ENCODE measurements around the gene ZCCHC14.

The ZCCHC14 gene

DNA sequence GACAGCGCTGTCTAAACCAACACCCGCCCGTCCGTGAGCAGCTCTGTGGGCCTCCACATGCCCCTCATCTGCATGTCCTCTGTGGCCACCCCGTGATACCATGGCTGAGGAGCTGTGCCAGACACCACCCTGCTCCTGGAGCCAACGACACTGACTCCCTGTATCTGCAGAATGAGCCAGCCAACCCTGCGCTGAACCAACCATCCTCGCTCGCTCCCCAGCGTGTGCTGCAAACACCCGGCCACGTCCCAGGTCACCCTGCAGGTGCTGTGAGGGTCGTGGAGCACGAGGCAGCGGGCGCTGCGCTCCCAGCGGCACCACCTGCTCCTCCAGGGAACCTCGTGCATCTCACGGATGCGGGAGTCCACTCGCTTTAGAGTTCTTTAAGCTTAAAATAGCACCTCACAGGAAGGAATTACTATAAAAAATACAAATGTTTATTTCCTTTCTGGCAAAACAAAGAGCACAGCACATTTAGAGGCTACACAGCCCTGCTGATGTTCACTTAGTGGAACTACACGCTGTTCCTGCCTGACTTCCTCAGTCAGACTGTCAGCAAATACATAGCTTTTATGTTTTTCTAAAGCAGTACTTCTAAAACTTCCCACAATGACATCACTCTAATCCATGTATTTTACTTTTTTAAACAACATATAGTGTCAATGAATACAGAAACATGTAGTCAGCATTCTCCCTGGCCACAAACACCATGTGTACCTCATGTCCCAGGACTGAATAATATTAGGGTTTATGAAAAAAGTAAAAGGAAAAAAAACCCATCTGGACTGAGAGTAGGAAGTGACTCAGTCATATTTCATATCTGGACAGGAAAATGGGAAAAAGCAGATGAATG lies 57.2 kb downstream of the ZCCHC14 start:
- Histone ChIP-seq H2BK120ac (ENCODE audit: low read depth, low read length) (peak overlapping the region; percentile 89), H3K4me2 (ENCODE audit: insufficient read depth, low read length, poor library complexity, severe bottlenecking) (no peak overlapping the region), H3K4me3 (ENCODE audit: low read length in 2 of 2) (peak overlapping the region in 1 of 2 donors; percentile 58), H3K27ac (replicated peaks; ENCODE audit: low read length) (no peak overlapping the region), H3K36me3 (replicated peaks in 1 of 2; ENCODE audit: control insufficient read depth in 2 of 2, insufficient read depth in 2 of 2, low read length in 2 of 2) (peaks cover 8 to 12% of the 10 kb centered on the region in 2 donors), H3K9me3 (replicated peaks in 1 of 2; ENCODE audit: control insufficient read depth in 2 of 2, insufficient read depth in 1 of 2, low read depth in 1 of 2, low read length in 2 of 2) (no peaks in the 10 kb centered on the region), H4K91ac (ENCODE audit: low read depth, low read length, poor library complexity) (no peak overlapping the region), H2BK12ac (ENCODE audit: low read length) (no peak overlapping the region), H2BK5ac (ENCODE audit: low read length) (no peak overlapping the region), H3K23ac (ENCODE audit: low read depth, low read length, poor library complexity) (peak overlapping the region; percentile 87), H3K4me1 (ENCODE audit: control insufficient read depth in 2 of 2, insufficient read depth in 1 of 2, low read depth in 1 of 2, low read length in 2 of 2) (peaks cover 0 to 9% of the 10 kb centered on the region in 2 donors), H4K8ac (ENCODE audit: low read depth, low read length) (no peak overlapping the region), H2BK15ac (ENCODE audit: low read length) (no peak overlapping the region), H3K79me1 (ENCODE audit: low read depth, low read length) (peaks cover 20% of the 10 kb centered on the region), H3K14ac (ENCODE audit: low read length) (peak overlapping the region; percentile 75), H2AK5ac (ENCODE audit: low read depth, low read length) (peak overlapping the region; percentile 89), H3K27me3 (ENCODE audit: control insufficient read depth in 3 of 3, insufficient read depth in 3 of 3, low read depth in 1 of 3, low read length in 3 of 3) (no peaks in the 10 kb centered on the region), H3K18ac (ENCODE audit: low read length) (peak overlapping the region; percentile 72), H2AFZ (ENCODE audit: low read length) (peak overlapping the region; percentile 15), H3K9ac (ENCODE audit: low read depth, low read length, poor library complexity) (peak overlapping the region; percentile 66), H3K4ac (ENCODE audit: low read length) (no peak overlapping the region)
- WGBS, 2 donors (ENCODE audit: extremely low coverage in 2 of 2, insufficient read length in 2 of 2, insufficient replicate concordance in 1 of 2), result no CpG with 5 or more reads among the region's 23 CpGs
- no peak for DNase-seq (ENCODE audit: low spot score)

DNA sequence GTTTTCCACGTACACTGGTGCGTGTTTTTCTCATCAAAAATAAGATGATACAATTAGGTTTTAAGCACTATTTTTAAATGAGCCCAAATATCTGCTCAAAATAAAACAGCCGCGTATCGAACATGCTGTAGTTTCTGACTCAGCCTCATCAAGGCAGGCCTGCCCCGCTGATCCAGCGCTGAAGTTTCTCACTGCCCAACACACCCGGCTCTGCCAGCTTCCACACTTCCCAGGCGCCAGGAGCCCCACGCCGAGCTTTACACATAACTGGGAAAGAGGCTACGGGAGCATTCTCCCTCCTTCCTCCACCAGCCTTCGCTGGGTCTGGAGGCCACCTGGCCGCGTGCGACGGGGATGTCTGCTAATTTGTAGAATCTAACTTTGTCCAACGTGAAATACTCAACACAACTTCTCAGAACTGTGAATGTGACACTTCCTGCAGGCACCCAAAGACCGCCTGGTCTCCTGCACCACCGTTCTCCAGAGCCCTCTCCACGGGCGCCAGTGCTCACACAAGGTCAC lies 58.6 kb downstream of the ZCCHC14 start:
- no peak overlapping the region for H3K23ac ChIP-seq (ENCODE audit: low read depth, low read length, poor library complexity)

DNA sequence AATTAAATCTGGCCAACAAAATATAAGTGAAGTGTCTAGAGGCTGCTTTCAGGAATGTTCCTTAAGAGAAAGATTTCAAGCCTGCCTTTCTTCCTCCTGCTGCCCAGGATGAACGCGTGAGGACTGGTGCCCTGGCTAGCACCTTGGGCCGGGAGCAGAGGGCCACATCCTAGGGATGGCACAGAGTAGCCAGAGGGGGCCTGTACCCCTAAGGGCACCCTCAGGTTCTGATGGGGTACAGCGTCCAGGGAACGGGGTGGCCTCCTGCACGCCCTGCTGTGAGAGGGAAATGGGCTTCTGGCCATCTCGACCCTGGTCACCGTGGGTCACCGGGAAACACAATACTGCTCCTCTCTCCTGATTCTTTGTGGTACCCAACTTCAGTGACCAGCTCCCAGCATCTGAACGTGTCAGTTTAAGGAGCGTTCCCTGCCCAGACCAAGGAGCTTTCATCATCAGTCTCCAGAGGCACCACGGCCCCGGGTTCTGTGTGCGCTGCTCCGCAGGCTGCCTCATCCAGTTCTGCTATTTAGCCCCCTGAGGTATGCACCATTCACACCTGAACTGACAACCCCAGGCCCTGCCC lies 60.4 kb downstream of the ZCCHC14 start:
- Histone ChIP-seq H3K18ac (ENCODE audit: low read length) (no peak overlapping the region), H2BK12ac (ENCODE audit: low read length) (no peak overlapping the region), H3K4me1 (ENCODE audit: control insufficient read depth in 2 of 2, insufficient read depth in 1 of 2, low read depth in 1 of 2, low read length in 2 of 2) (peaks cover 0 to 9% of the 10 kb centered on the region in 2 donors), H3K9ac (ENCODE audit: low read depth, low read length, poor library complexity) (no peak overlapping the region), H2AFZ (ENCODE audit: low read length) (no peak overlapping the region), H3K36me3 (replicated peaks in 1 of 2; ENCODE audit: control insufficient read depth in 2 of 2, insufficient read depth in 2 of 2, low read length in 2 of 2) (peaks cover 8 to 32% of the 10 kb centered on the region in 2 donors), H2BK5ac (ENCODE audit: low read length) (no peak overlapping the region), H3K4me3 (ENCODE audit: low read length in 2 of 2) (no peak overlapping the region), H3K23ac (ENCODE audit: low read depth, low read length, poor library complexity) (peak overlapping the region; percentile 80), H3K4ac (ENCODE audit: low read length) (no peak overlapping the region), H3K27me3 (ENCODE audit: control insufficient read depth in 3 of 3, insufficient read depth in 3 of 3, low read depth in 1 of 3, low read length in 3 of 3) (no peaks in the 10 kb centered on the region), H3K4me2 (ENCODE audit: insufficient read depth, low read length, poor library complexity, severe bottlenecking) (no peak overlapping the region), H4K91ac (ENCODE audit: low read depth, low read length, poor library complexity) (no peak overlapping the region), H4K8ac (ENCODE audit: low read depth, low read length) (peak overlapping the region; percentile 48), H3K79me1 (ENCODE audit: low read depth, low read length) (peaks cover 20% of the 10 kb centered on the region), H3K9me3 (replicated peaks in 1 of 2; ENCODE audit: control insufficient read depth in 2 of 2, insufficient read depth in 1 of 2, low read depth in 1 of 2, low read length in 2 of 2) (no peaks in the 10 kb centered on the region), H3K27ac (replicated peaks; ENCODE audit: low read length) (no peak overlapping the region), H2BK15ac (ENCODE audit: low read length) (no peak overlapping the region), H3K14ac (ENCODE audit: low read length) (peak overlapping the region; percentile 56), H2BK120ac (ENCODE audit: low read depth, low read length) (no peak overlapping the region), H2AK5ac (ENCODE audit: low read depth, low read length) (no peak overlapping the region)
- no peak for DNase-seq (ENCODE audit: low spot score)
- no CpG with 5 or more reads among the region's 15 CpGs for WGBS, 2 donors (ENCODE audit: extremely low coverage in 2 of 2, insufficient read length in 2 of 2, insufficient replicate concordance in 1 of 2)

More for the DNA sequence above, 58.6 kb downstream of the ZCCHC14 start:
- no peak overlapping the region for H2BK15ac ChIP-seq (ENCODE audit: low read length)
- peaks cover 8 to 20% of the 10 kb centered on the region in 2 donors for H3K36me3 ChIP-seq (replicated peaks in 1 of 2; ENCODE audit: control insufficient read depth in 2 of 2, insufficient read depth in 2 of 2, low read length in 2 of 2)
- no peak overlapping the region for H3K18ac ChIP-seq (ENCODE audit: low read length)
- H3K4me2 ChIP-seq (ENCODE audit: insufficient read depth, low read length, poor library complexity, severe bottlenecking), result no peak overlapping the region
- no peak overlapping the region for H2AFZ ChIP-seq (ENCODE audit: low read length)
- H3K14ac ChIP-seq (ENCODE audit: low read length), result peak overlapping the region; percentile 31
- no peak overlapping the region for H3K27ac ChIP-seq (replicated peaks; ENCODE audit: low read length)
- H4K91ac ChIP-seq (ENCODE audit: low read depth, low read length, poor library complexity), result no peak overlapping the region
- H2BK5ac ChIP-seq (ENCODE audit: low read length), result no peak overlapping the region
- H3K4me1 ChIP-seq (ENCODE audit: control insufficient read depth in 2 of 2, insufficient read depth in 1 of 2, low read depth in 1 of 2, low read length in 2 of 2), result peaks cover 0 to 9% of the 10 kb centered on the region in 2 donors
- no peak overlapping the region for H3K4me3 ChIP-seq (ENCODE audit: low read length in 2 of 2)
- H3K4ac ChIP-seq (ENCODE audit: low read length), result no peak overlapping the region
- no peaks in the 10 kb centered on the region for H3K27me3 ChIP-seq (ENCODE audit: control insufficient read depth in 3 of 3, insufficient read depth in 3 of 3, low read depth in 1 of 3, low read length in 3 of 3)
- H3K9ac ChIP-seq (ENCODE audit: low read depth, low read length, poor library complexity), result no peak overlapping the region
- no peak overlapping the region for H2AK5ac ChIP-seq (ENCODE audit: low read depth, low read length)
- no CpG with 5 or more reads among the region's 22 CpGs for WGBS, 2 donors (ENCODE audit: extremely low coverage in 2 of 2, insufficient read length in 2 of 2, insufficient replicate concordance in 1 of 2)
- DNase-seq (ENCODE audit: low spot score), result no peak
- no peak overlapping the region for H2BK12ac ChIP-seq (ENCODE audit: low read length)
- H2BK120ac ChIP-seq (ENCODE audit: low read depth, low read length), result no peak overlapping the region
- no peaks in the 10 kb centered on the region for H3K9me3 ChIP-seq (replicated peaks in 1 of 2; ENCODE audit: control insufficient read depth in 2 of 2, insufficient read depth in 1 of 2, low read depth in 1 of 2, low read length in 2 of 2)
- peaks cover 21% of the 10 kb centered on the region for H3K79me1 ChIP-seq (ENCODE audit: low read depth, low read length)
- no peak overlapping the region for H4K8ac ChIP-seq (ENCODE audit: low read depth, low read length)

DNA sequence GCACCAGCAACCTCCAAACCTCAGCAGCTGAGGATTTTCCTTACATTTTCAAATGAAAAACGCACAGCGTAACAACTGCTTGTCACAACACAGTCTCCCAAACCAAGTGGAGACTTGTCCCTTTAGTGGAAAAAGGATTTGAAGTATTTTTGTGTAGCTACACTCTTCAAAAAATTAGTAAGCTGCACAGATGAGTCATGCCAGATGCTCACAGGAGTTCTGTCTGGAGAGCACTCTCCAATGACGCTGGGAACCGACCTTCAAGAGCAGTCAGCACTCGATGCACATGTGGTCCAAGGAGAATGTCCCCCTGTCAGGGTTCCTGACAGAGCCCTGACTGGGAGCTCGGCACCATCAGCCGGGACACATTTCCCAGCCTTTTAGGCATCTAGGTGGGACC lies 60.9 kb downstream of the ZCCHC14 start:
- Histone ChIP-seq H3K9ac (ENCODE audit: low read depth, low read length, poor library complexity) (no peak overlapping the region), H3K4ac (ENCODE audit: low read length) (no peak overlapping the region), H4K91ac (ENCODE audit: low read depth, low read length, poor library complexity) (no peak overlapping the region), H3K79me1 (ENCODE audit: low read depth, low read length) (peaks cover 18% of the 10 kb centered on the region), H3K9me3 (replicated peaks in 1 of 2; ENCODE audit: control insufficient read depth in 2 of 2, insufficient read depth in 1 of 2, low read depth in 1 of 2, low read length in 2 of 2) (no peaks in the 10 kb centered on the region), H3K36me3 (replicated peaks in 1 of 2; ENCODE audit: control insufficient read depth in 2 of 2, insufficient read depth in 2 of 2, low read length in 2 of 2) (peaks cover 8 to 35% of the 10 kb centered on the region in 2 donors), H2BK5ac (ENCODE audit: low read length) (no peak overlapping the region), H3K4me3 (ENCODE audit: low read length in 2 of 2) (no peak overlapping the region), H3K4me1 (ENCODE audit: control insufficient read depth in 2 of 2, insufficient read depth in 1 of 2, low read depth in 1 of 2, low read length in 2 of 2) (peaks cover 3 to 9% of the 10 kb centered on the region in 2 donors), H3K27me3 (ENCODE audit: control insufficient read depth in 3 of 3, insufficient read depth in 3 of 3, low read depth in 1 of 3, low read length in 3 of 3) (no peaks in the 10 kb centered on the region), H2AFZ (ENCODE audit: low read length) (no peak overlapping the region), H3K4me2 (ENCODE audit: insufficient read depth, low read length, poor library complexity, severe bottlenecking) (no peak overlapping the region), H2BK120ac (ENCODE audit: low read depth, low read length) (no peak overlapping the region), H2AK5ac (ENCODE audit: low read depth, low read length) (no peak overlapping the region), H3K14ac (ENCODE audit: low read length) (no peak overlapping the region), H3K23ac (ENCODE audit: low read depth, low read length, poor library complexity) (no peak overlapping the region), H3K18ac (ENCODE audit: low read length) (no peak overlapping the region), H4K8ac (ENCODE audit: low read depth, low read length) (peak overlapping the region; percentile 48), H3K27ac (replicated peaks; ENCODE audit: low read length) (no peak overlapping the region), H2BK15ac (ENCODE audit: low read length) (no peak overlapping the region), H2BK12ac (ENCODE audit: low read length) (no peak overlapping the region)
- WGBS, 2 donors (ENCODE audit: extremely low coverage in 2 of 2, insufficient read length in 2 of 2, insufficient replicate concordance in 1 of 2), result no CpG with 5 or more reads among the region's 7 CpGs
- no peak for DNase-seq (ENCODE audit: low spot score)
